Measurements from ENCODE around the gene ZNF423.

GRCh38 chr16:49542391-49542891, 313.5 kb downstream of the ZNF423 start:
- TF ChIP-seq POLR2AphosphoS5 (IDR thresholded peaks at IDR 0.05) (no peak), CTCF (IDR thresholded peaks at IDR 0.05; ENCODE audit: poor library complexity, severe bottlenecking) (no peak), TAF1 (IDR thresholded peaks at IDR 0.05; ENCODE audit: low read depth) (no peak), RAD21 (conservative IDR thresholded peaks at IDR 0.05) (no peak)
